Sigmoid colon (tissue), 4 donors: Measurements from ENCODE around the gene IFITM2.

ENCODE experiments used
- EP300 ChIP-seq, 4 donors: sonication (generic); formaldehyde crosslinking; IDR thresholded peaks; one replicate each; pipeline ENCODE4 v1.6.1; 2017; ENCODE audit warnings: antibody characterized with exemption in 4 of 4
- POLR2A ChIP-seq, 2 donors: fragments of 450-650 bp; IDR thresholded peaks; one replicate each; pipeline ENCODE4 v1.6.1; 2016; ENCODE audit warnings: antibody characterized with exemption in 2 of 2, mild to moderate bottlenecking in 2 of 2, moderate library complexity in 2 of 2
- POLR2AphosphoS5 ChIP-seq, 4 donors: sonication (generic); formaldehyde crosslinking; IDR thresholded peaks; one replicate each; pipeline ENCODE4 v1.6.1; 2017; ENCODE audit warnings: antibody characterized with exemption in 4 of 4
- TF ChIP-seq, protein P1 (sequence below), 4 experiments: fragments of 450-650 bp in 3 of 4; fragments of 200-600 bp in 1 of 4; IDR thresholded peaks; one replicate each; pipeline ENCODE4 v1.5.1; 2016 to 2019; ENCODE audit warnings: antibody characterized with exemption in 4 of 4, mild to moderate bottlenecking in 3 of 4, moderate library complexity in 2 of 4

DNA sequence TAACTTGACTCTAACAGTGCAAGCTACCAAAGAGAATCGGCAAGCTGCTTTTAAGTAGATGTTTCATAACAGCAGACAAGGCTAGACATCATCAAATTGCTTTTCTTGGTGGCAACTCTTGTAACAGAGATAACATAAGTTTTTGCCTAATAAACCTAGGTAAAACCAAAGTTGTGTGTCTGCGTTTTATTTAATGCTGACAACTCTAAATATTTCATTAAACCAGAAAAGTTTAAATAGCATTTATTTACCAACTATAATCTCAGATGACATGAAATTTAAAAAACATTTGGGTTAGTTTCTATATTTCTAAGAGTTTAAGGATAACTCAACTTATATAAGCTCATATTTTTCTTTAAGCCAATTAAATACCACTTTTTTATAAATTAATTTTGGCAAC is 32.3 kb downstream of the IFITM2 start:
- TF ChIP-seq, protein P1, sequence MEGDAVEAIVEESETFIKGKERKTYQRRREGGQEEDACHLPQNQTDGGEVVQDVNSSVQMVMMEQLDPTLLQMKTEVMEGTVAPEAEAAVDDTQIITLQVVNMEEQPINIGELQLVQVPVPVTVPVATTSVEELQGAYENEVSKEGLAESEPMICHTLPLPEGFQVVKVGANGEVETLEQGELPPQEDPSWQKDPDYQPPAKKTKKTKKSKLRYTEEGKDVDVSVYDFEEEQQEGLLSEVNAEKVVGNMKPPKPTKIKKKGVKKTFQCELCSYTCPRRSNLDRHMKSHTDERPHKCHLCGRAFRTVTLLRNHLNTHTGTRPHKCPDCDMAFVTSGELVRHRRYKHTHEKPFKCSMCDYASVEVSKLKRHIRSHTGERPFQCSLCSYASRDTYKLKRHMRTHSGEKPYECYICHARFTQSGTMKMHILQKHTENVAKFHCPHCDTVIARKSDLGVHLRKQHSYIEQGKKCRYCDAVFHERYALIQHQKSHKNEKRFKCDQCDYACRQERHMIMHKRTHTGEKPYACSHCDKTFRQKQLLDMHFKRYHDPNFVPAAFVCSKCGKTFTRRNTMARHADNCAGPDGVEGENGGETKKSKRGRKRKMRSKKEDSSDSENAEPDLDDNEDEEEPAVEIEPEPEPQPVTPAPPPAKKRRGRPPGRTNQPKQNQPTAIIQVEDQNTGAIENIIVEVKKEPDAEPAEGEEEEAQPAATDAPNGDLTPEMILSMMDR (IDR thresholded peaks at IDR 0.05) = no peak
- TF ChIP-seq EP300 (IDR thresholded peaks at IDR 0.05) = no peak
- TF ChIP-seq POLR2AphosphoS5 (IDR thresholded peaks at IDR 0.05) = no peak
- TF ChIP-seq POLR2A (IDR thresholded peaks at IDR 0.05) = no peak
